Measurements from ENCODE around the gene TNPO1. TPM values are rescaled to one million over a fixed set of nuclear protein-coding genes. Genes with fewer than 3 reads are reported as not detected.
A peak's percentile ranks its signal among the peaks of the same experiment; 100 is the strongest.

The TNPO1 gene
- total and polyA plus RNA-seq, 9 of the 15 experiments (the other 6 are each of a cell fraction or from before 2014, with no cell fraction given): 20.8 to 176 (median 97.9) TPM

GRCh38 chr5:72817076-72817481 lies 618 bp downstream of the TNPO1 start (continued):
- no peak for TF ChIP-seq CCAR2 (IDR thresholded peaks at IDR 0.05; ENCODE audit: low read depth, low read length)
- peak; percentile 67 for TF ChIP-seq EGR1 (conservative IDR thresholded peaks at IDR 0.05)
- TF ChIP-seq DIDO1 (tag; IDR thresholded peaks at IDR 0.05; ENCODE audit: low read depth): no peak
- no peak for TF ChIP-seq RERE (CRISPR knock-in tag; IDR thresholded peaks at IDR 0.05; ENCODE audit: borderline replicate concordance)
- no peak for TF ChIP-seq FUS (optimal IDR thresholded peaks at IDR 0.05; ENCODE audit: low read depth, low read length)
- no peak for TF ChIP-seq ELF1 (tag; IDR thresholded peaks at IDR 0.05)
- TF ChIP-seq CBFA2T3 (IDR thresholded peaks at IDR 0.05): no peak
- TF ChIP-seq BRF2 (IDR thresholded peaks at IDR 0.05; ENCODE audit: borderline replicate concordance, insufficient read depth, insufficient read length): no peak
- 0 out of 2 replicates have a peak, but pooled peaks have one; percentile 15 for TF ChIP-seq GATAD2A (IDR thresholded peaks at IDR 0.05)
- TF ChIP-seq CGGBP1 (CRISPR knock-in tag; IDR thresholded peaks at IDR 0.05): no peak
- TF ChIP-seq ATF6 (CRISPR knock-in tag; IDR thresholded peaks at IDR 0.05): no peak
- peak; percentile 45 to 84; a peak in 2 of 4 replicates for TF ChIP-seq FOXA3 (CRISPR knock-in tag; conservative IDR thresholded peaks at IDR 0.05 in 1 of 2, IDR thresholded peaks at IDR 0.05 in 1 of 2)
- TF ChIP-seq ZNF511 (CRISPR knock-in tag; IDR thresholded peaks at IDR 0.05): no peak
- TF ChIP-seq U2AF2 (optimal IDR thresholded peaks at IDR 0.05; ENCODE audit: low read depth, low read length): no peak
- TF ChIP-seq E2F3 (CRISPR knock-in tag; IDR thresholded peaks at IDR 0.05): no peak
- peak; percentile 46; the same call in 1 of the 2 replicates for TF ChIP-seq EP400 (IDR thresholded peaks at IDR 0.05)
- TF ChIP-seq XRCC4 (IDR thresholded peaks at IDR 0.05; ENCODE audit: extremely low read depth, insufficient read depth, insufficient read length): no peak
- TF ChIP-seq SNAPC5 (CRISPR knock-in tag; IDR thresholded peaks at IDR 0.05): no peak
- TF ChIP-seq FIP1L1 (IDR thresholded peaks at IDR 0.05; ENCODE audit: low read depth, low read length, poor library complexity, severe bottlenecking): no peak
